PC-3 (cell line): ENCODE results near the gene KIAA0930.

Source experiments
- CTCF ChIP-seq: fragments of 300-600 bp; sonication (generic); conservative IDR thresholded peaks from 2 replicates; pipeline ENCODE4 v1.5.1; 2017; ENCODE audit warnings: antibody characterized with exemption, low read depth, mild to moderate bottlenecking, low read length
- EZH2 ChIP-seq: fragments of 300-600 bp; sonication (generic); IDR thresholded peaks from one replicate; pipeline ENCODE4 v1.6.1; 2017; ENCODE audit warnings: antibody characterized with exemption, mild to moderate bottlenecking, low read length; ENCODE audit not compliant: unreplicated experiment
- EZH2phosphoT487 ChIP-seq: fragments of 300-600 bp; sonication (generic); IDR thresholded peaks from 2 replicates; pipeline ENCODE4 v1.6.1; 2018; ENCODE audit warnings: mild to moderate bottlenecking, antibody characterized with exemption, low read length, borderline replicate concordance

GRCh38 chr22:45233386-45233785 lies 7.3 kb downstream of the KIAA0930 start:
- TF ChIP-seq CTCF, result no peak
- TF ChIP-seq EZH2phosphoT487, result no peak
- TF ChIP-seq EZH2, result no peak
